ELR (cell line): ENCODE data around the gene SRSF5.
A peak's percentile ranks its signal among the peaks of the same experiment; 100 is the strongest.

Source experiments
- DNase-seq: peaks from one replicate; pipeline ENCODE4 v3.0.0-alpha.2; 2015; ENCODE audit warnings: low read depth

SRSF5 gene

DNA sequence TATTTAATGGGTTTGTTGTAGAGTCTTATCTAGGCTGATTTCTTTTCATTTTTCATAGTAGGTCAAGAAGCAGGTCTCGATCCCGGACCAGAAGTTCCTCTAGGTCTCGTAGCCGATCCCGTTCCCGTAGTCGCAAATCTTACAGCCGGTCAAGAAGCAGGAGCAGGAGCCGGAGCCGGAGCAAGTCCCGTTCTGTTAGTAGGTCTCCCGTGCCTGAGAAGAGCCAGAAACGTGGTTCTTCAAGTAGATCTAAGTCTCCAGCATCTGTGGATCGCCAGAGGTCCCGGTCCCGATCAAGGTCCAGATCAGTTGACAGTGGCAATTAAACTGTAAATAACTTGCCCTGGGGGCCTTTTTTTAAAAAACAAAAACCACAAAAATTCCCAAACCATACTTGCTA lies 4.2 kb downstream of the SRSF5 start:
- no peak for DNase-seq

DNA sequence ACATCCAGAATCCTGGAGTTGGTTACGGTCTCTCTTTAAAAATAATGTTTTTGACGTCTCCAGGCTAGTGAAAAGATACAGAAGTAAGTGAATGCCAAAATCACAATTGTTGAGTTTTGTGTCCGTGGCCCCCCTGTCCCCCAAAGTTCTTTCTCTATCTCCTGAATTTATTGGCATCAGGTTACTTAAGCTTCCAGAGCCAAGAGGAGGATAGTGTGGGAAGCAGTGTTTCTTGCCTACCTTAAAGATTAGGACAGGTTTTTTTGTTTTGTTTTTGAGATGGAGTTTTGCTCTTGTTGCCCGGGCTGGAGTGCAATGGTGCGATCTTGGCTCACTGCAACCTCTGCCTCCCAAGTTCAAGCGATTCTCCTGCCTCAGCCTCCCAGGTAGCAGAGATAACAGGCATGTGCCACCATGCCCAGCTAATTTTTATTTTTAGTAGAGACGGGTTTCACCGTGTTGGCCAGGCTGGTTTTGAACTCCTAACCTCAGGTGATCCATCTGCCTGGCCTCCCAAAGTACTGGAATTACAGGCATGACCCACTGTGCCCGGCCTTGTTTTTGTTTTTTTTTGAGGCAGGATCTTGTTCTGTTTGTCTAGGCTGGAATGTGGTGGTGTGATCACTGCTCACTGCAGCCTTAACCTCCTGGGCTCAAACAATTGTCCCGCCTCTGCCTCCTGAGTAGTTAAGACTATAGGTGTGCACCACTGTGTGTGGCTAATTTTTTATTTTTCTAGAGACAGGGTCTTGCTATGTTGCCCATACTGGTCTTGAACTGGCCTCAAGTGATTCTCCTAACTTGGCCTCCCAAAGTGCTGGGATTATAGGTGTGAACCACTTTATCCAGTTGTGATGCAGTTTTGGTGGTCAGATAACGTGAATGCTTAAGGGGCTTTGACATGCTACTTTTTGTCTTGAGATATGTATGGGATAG lies 5.4 kb downstream of the SRSF5 start:
- no peak for DNase-seq

DNA sequence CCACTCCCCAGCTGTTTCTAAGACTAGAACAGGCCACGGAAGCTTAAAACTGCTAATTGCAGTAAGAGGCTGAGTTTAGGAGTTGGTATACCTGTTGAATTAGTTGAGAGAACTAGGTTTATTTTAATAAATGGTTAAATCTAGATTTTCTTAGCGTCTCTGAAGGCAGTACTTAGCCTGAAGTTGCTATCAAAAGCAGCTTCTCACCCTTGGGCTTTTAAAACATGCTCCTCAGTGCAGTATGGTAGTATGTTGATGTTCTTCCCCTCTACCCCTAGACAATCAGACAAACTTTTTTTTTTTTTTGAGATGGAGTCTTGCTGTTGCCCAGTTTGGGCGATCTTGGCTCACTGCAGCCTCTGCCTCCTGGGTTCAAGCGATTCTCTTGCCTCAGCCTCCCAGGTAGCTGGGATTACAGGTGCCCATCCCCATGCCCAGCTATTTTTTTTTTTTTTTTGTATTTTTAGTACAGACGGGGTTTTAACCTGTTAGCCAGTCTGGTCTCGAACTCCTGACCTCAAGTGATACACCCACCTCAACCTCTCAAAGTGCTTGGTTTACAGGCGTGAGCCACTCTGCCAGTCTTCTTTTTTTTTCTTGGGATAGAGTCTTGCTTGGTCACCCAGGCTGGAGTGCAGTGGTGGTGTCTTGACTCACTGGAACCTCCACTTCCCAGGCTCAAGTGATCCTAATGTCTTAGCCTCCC lies 6.8 kb downstream of the SRSF5 start:
- DNase-seq: no peak

DNA sequence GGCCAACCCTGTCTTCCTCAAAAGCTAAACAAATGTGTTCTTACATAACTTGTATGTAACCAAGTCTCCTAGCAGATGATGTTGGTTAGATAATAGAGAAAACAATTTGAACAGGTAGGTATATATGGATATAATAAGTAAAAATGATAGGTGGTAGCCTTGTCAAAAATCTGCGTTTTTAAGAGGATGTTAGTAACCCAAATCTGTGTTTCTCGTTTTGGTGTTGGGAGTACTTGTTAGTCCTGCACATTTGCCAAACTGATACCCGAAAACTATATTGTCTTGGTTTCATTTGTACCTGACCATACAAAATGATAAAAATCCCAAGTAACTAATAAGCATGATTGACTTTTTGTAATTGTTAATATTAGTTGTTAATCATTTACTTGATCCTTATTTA lies 8.1 kb downstream of the SRSF5 start:
- DNase-seq: no peak

- no peak for DNase-seq
These were observed 10.0 kb downstream of the SRSF5 start for GRCh38 chr14:69776875-69777453.

DNA sequence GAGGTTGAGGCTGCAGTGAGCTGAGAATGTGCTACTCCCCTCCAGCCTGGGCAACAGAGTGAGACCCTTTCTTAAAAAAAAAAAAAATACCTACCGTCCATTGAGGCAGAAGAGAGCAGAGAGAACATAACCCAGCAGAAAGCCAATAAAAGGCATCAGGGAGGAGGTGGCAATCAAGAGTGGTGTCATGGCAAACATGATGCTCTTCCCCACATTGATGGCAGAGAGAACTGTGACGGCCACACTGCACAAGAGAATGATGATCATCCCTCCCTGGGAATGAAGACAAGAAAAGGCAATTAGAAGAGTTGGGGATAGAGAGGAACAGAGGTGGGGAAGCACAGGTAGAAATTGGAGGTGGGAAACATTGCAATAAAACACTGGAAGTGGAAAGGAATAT lies 12.1 kb downstream of the SRSF5 start:
- DNase-seq: no peak

GRCh38 chr14:69780092-69780491 lies 13.2 kb downstream of the SRSF5 start:
- DNase-seq: no peak

DNA sequence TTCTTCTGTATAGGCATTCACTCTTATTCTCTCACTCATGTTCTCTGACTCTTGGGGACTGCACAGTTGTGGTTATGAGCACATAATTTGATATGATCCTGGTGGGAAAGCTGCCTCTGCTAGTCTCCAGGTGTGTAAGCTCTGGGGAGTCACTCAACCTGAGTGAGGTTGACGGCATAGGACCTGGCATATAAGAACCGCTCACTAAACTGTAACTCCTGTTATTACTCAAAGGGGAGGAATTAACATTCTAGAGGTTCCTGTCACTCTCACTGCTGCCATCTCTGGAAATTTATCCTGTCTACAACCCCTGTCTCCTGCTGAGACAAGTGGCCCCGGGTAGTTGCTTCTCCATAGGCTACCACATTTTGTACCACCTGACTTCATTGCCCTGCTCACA lies 14.0 kb downstream of the SRSF5 start:
- DNase-seq: no peak

- no peak for DNase-seq
These were observed 18.0 kb downstream of the SRSF5 start for GRCh38 chr14:69784942-69785341.

GRCh38 chr14:69786603-69787002 lies 19.7 kb downstream of the SRSF5 start:
- no peak for DNase-seq

- no peak for DNase-seq
These were observed 22.2 kb downstream of the SRSF5 start for GRCh38 chr14:69789118-69789640.

DNA sequence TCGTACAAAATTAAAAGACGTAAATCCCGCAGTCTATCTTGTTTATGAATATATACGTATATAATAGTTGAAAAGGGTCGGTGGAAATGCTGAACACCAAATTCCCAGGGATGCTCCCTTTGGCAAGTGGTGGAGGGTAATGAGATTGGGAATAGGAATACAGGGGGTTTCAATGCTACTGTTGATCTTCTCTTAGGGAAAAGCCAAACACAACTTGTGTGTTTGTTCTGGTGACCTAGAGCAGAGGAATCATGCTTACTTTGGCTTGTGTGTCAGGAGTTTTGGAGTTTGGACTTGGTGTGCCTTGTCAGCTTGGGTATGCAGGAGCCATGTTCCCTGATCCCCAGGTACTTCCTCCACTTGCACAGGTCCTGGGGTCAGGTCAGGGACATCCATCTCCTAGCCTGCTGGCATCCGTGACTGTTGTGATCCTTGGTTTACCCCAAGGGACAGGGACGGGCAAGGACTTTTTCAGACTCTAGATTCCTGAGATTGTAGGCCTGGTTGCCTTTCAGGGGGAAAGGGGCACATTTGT lies 26.0 kb downstream of the SRSF5 start:
- no peak for DNase-seq

GRCh38 chr14:69794791-69795190 lies 27.8 kb downstream of the SRSF5 start:
- no peak for DNase-seq

- no peak for DNase-seq
These were observed 28.7 kb downstream of the SRSF5 start for GRCh38 chr14:69795691-69796090.

- DNase-seq: no peak
These were observed 30.0 kb downstream of the SRSF5 start, which contains the start of gene SLC10A1 for GRCh38 chr14:69796797-69797500. Gene SLC10A1, minus strand, starts transcription at chr14:69797241. Its CDS starts 86 bp downstream, at chr14:69797155.

DNA sequence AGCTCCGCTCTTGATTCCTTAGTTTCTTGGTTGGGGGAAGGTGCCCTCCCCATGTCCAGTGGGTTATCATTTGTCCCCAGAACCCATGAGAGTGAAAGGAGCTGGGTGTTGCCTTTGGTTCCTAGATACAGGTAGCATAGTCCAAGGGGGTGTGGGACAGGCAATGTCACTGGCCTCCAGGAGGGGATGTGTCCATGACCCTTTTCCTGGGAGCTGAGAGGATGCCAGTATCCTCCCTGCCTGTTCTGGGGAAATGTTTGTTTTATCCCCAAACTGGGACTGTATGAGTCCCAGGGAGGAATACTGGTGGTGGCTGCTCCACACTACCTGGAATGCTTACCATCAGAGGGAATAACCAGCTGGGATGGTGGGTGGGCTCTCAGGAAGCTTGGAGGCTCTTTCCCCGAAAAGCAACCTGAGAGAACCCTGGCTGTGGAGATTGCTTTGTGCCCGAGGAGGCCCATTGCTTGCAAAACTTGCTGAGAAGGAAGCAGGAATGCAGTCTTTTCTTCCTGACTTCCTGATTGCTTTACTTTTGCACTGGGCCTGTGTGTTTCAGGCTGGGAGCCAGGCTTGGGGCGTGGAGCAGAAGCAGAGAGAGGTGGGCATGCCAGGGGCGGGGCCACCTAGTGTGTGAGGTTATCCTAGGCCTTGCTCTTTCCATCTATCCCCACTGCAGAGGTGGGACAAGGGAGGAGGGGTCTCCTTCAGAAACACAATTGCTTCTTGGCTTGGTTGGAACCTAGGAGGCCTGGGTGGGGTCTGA lies 30.8 kb downstream of the SRSF5 start:
- no peak for DNase-seq

DNA sequence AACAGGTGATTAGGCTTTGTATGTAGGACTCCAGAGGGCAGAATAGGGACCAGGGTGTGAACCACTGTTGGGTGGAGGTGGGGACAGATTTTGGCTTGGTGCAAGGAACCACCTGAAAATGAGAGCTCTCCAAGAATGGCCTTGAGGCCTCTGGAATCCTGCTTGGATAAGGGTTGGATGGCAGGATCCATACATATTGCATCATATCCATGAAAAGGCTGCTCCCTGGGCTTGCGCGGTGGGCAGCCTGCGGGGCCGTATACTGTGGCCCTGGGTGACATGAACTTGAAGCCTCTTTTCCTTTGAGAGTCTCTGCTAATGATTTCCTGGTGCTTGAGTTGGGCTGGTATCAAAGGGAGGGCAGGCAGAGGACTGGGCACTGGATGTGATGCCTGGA lies 31.4 kb downstream of the SRSF5 start:
- DNase-seq: no peak

DNA sequence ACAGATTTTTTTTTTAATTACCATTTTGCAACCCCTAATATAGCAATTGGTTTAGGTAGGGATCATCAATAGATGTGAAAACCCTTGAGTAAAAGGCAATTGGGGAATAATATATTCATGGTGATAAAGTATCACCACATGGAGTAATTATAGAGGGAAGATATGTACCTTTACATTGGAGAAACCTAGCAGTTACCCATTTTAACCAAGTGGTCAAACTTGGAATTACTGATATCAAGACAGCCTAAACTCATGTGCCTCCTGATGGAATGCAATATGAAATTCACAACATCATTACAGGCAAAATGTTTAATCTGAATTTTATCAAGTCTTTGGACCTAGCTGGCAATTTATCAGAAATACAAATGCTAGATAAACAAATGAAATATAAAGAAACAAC lies 36.8 kb downstream of the SRSF5 start:
- DNase-seq: peak; percentile 13

- no peak for DNase-seq
These were observed 38.0 kb downstream of the SRSF5 start for GRCh38 chr14:69804902-69805301.

GRCh38 chr14:69807192-69807591 lies 40.2 kb downstream of the SRSF5 start:
- DNase-seq: no peak
